Measurements from ENCODE around the gene CA4. TPM values are rescaled to one million over a fixed set of nuclear protein-coding genes. Genes with fewer than 3 reads are reported as not detected.

The CA4 gene
- total and polyA plus RNA-seq, 9 of the 15 experiments (the other 6 are each of a cell fraction or from before 2014, with no cell fraction given) = 0.13 TPM; not detected in 7

DNA sequence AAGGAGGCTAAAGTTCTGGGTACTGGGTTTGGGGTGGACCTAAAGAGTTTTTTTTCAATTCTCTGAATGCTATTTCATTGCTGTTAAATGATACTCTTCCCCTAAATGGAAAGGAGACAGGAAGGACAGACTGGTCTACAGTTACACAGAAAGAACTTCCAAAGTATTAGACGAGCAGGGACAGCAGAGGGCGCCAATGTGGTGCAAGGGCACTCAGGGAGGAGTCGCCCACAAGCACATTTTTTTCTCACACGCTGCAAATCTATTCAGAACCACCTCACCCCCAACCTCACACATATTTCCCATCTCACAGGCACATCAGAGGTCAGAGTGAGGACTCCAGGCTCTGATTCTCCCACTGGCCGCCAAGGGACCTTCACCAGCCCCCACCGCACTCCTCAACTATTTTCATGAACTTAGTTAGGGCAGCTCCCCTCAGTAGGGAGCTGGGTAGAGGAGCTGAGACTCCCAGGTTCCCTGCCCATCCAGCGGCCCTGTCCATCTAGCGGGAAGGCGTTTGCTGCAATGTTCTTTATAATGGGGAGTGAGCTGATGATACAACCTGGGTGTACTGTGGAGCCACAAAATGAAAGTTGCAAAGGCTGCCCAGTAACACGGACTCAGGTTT, 6.8 kb upstream of the CA4 start (continued):
- TF ChIP-seq, protein P1, sequence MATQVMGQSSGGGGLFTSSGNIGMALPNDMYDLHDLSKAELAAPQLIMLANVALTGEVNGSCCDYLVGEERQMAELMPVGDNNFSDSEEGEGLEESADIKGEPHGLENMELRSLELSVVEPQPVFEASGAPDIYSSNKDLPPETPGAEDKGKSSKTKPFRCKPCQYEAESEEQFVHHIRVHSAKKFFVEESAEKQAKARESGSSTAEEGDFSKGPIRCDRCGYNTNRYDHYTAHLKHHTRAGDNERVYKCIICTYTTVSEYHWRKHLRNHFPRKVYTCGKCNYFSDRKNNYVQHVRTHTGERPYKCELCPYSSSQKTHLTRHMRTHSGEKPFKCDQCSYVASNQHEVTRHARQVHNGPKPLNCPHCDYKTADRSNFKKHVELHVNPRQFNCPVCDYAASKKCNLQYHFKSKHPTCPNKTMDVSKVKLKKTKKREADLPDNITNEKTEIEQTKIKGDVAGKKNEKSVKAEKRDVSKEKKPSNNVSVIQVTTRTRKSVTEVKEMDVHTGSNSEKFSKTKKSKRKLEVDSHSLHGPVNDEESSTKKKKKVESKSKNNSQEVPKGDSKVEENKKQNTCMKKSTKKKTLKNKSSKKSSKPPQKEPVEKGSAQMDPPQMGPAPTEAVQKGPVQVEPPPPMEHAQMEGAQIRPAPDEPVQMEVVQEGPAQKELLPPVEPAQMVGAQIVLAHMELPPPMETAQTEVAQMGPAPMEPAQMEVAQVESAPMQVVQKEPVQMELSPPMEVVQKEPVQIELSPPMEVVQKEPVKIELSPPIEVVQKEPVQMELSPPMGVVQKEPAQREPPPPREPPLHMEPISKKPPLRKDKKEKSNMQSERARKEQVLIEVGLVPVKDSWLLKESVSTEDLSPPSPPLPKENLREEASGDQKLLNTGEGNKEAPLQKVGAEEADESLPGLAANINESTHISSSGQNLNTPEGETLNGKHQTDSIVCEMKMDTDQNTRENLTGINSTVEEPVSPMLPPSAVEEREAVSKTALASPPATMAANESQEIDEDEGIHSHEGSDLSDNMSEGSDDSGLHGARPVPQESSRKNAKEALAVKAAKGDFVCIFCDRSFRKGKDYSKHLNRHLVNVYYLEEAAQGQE (IDR thresholded peaks at IDR 0.05; ENCODE audit: borderline replicate concordance) = peak; percentile 87
- TF ChIP-seq, protein P1 (CRISPR knock-in tag; IDR thresholded peaks at IDR 0.05; ENCODE audit: low read depth) = no peak
- TF ChIP-seq SRF (CRISPR knock-in tag; IDR thresholded peaks at IDR 0.05) = peak in 1 of 2 experiments; percentile 30; a peak in 1 of 4 replicates
- TF ChIP-seq, protein P2, sequence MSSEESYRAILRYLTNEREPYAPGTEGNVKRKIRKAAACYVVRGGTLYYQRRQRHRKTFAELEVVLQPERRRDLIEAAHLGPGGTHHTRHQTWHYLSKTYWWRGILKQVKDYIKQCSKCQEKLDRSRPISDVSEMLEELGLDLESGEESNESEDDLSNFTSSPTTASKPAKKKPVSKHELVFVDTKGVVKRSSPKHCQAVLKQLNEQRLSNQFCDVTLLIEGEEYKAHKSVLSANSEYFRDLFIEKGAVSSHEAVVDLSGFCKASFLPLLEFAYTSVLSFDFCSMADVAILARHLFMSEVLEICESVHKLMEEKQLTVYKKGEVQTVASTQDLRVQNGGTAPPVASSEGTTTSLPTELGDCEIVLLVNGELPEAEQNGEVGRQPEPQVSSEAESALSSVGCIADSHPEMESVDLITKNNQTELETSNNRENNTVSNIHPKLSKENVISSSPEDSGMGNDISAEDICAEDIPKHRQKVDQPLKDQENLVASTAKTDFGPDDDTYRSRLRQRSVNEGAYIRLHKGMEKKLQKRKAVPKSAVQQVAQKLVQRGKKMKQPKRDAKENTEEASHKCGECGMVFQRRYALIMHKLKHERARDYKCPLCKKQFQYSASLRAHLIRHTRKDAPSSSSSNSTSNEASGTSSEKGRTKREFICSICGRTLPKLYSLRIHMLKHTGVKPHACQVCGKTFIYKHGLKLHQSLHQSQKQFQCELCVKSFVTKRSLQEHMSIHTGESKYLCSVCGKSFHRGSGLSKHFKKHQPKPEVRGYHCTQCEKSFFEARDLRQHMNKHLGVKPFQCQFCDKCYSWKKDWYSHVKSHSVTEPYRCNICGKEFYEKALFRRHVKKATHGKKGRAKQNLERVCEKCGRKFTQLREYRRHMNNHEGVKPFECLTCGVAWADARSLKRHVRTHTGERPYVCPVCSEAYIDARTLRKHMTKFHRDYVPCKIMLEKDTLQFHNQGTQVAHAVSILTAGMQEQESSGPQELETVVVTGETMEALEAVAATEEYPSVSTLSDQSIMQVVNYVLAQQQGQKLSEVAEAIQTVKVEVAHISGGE (CRISPR knock-in tag; IDR thresholded peaks at IDR 0.05) = peak in 1 of 3 experiments; percentile 72; a peak in 1 of 6 replicates
- peak; percentile 80 for TF ChIP-seq SMC3 (conservative IDR thresholded peaks at IDR 0.05; ENCODE audit: insufficient read depth, low read depth, low read length)
- TF ChIP-seq CREM (IDR thresholded peaks at IDR 0.05; ENCODE audit: low read depth) = peak; percentile 30
- TF ChIP-seq, protein P3, sequence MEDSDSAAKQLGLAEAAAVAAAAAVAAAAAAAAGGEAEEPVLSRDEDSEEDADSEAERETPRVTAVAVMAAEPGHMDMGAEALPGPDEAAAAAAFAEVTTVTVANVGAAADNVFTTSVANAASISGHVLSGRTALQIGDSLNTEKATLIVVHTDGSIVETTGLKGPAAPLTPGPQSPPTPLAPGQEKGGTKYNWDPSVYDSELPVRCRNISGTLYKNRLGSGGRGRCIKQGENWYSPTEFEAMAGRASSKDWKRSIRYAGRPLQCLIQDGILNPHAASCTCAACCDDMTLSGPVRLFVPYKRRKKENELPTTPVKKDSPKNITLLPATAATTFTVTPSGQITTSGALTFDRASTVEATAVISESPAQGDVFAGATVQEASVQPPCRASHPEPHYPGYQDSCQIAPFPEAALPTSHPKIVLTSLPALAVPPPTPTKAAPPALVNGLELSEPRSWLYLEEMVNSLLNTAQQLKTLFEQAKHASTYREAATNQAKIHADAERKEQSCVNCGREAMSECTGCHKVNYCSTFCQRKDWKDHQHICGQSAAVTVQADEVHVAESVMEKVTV (CRISPR knock-in tag; IDR thresholded peaks at IDR 0.05) = peak; percentile 74
